C4-2B (cell line): ENCODE data around the gene SLC1A7.
A peak's percentile ranks its signal among the peaks of the same experiment; 100 is the strongest.

ENCODE experiments used
- H3K27ac ChIP-seq: fragments of 450-650 bp; 2 replicates; pipeline ENCODE4 v1.5.1; 2017
- CTCF ChIP-seq: fragments of 450-650 bp; conservative IDR thresholded peaks from 2 replicates; pipeline ENCODE4 v1.5.1; 2017; ENCODE audit warnings: mild to moderate bottlenecking
- ZFX ChIP-seq: fragments of 450-650 bp; IDR thresholded peaks from 2 replicates; pipeline ENCODE4 v1.6.1; 2017

The SLC1A7 gene

DNA sequence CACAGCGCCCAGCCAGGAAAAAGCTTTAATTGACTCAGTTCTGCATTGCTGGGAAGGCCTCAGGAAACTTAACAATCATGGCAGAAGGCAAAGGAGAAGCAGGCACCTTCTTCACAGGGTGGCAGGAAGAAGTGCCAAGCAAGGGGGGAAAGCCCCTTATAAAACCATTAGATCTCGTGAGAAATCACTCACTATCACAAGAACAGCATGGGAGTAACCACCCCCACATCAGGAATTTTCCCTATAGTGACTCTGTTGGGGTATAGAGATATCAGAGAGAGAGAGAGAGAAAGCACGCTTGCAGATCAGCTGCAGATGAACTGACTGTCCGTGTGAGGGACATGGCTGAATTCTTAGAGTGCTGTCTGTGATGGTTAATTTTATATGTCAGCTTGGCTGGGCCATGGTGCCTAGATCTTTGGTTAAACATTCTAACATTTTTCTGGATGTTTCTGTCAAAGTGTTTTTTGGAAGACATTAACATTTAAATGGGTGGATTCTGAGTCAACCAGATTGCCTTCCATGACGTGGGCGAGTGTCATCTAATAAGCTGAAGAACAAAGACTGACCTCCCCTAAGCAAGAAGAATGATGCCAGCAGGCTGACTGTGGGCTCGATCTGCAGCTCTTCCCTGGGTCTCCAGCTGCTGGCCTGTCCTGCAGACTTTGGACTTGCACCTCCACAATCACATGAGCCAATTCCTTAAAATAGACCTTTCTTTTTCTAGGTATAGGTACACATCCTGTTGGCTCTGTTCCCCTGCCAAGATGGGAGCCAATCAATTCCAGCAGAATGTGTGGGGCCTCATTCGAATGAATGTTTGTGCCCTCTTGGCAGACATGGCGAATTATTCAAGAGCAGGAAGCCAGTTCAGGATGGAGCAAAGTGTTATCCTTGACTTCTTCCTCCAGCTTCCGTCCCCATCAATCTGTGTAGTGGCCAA is 32.8 kb upstream of the SLC1A7 start:
- H3K27ac ChIP-seq: peak overlapping the region; percentile 80
- no peak for TF ChIP-seq ZFX
- no peak for TF ChIP-seq CTCF

GRCh38 chr1:53172426-53173128 is 30.1 kb upstream of the SLC1A7 start:
- TF ChIP-seq ZFX: no peak
- TF ChIP-seq CTCF: peak; percentile 21; the same call in 1 of the 2 replicates
- H3K27ac ChIP-seq: no peak overlapping the region

DNA sequence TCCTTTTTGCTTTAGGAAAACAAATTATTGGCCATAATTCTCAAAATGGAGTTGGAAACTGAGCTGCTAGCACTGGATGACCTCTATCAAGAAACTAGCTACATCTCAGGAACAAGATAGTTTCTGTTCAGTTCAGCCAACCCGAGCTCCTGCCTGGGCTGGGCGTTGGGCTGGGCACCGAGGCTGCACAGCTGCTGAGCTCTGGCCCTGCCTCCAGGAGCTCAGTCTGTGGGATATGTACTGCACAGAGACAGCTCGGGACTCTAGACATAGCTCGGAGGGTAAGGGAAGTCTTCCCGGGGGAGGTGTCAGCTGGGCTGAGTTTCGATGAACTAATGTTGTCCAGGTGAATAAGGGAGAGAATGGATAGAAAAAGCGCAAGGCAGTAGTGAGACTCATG is 24.5 kb upstream of the SLC1A7 start:
- no peak overlapping the region for H3K27ac ChIP-seq
- TF ChIP-seq CTCF: no peak
- TF ChIP-seq ZFX: no peak

- no peak overlapping the region for H3K27ac ChIP-seq
- TF ChIP-seq ZFX: no peak
- no peak for TF ChIP-seq CTCF
Observed at GRCh38 chr1:53166366-53166765, 23.9 kb upstream of the SLC1A7 start.

DNA sequence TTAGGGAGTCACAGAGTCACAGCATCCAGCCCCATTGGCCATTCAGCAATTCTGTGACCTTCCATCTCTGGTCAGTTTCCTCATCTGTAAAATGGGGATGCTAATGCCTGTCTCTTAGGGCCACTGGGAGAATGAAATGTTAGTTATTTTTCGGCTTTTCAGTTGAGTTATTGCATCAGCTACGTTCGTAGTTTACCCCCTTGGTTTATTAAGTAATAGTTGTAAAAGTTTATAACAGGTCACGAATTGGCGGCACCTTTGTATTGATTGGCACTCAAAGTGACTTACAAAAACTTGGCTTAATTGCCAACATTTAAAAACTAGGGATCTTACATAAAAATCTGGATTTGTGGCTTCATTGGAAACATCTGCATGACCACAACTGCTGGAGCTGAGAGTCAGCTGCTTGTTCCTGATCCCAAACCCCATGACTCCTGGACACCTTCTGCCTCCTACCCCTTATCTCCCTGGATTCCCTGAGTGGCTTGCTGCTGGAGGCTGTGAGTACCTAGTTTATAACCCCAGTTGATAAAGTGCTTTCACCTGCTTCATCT is 23.0 kb upstream of the SLC1A7 start:
- TF ChIP-seq ZFX: no peak
- TF ChIP-seq CTCF: no peak
- no peak overlapping the region for H3K27ac ChIP-seq

DNA sequence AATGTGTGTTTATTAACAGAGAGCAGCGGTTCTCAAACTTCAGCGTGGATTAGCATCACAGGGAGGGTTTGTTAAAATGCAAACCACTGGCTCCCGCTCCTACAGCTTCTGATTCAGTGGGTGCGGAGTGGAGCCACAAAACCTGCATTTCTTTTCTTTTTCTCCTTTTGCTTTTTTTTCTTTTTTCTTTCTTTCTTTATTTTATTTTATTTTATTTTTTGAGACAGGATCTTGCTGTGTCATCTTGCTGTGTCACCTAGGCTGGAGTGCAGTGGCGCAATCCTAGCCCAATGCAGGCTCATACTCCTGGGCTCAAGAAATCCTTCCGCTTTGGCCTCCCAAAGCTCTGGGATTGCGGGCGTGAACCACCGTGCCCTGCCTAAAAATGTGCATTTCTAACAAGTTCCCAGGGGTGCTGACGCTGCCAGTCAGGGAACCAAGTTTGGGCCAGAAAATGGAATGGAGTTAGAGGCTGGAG is 20.9 kb upstream of the SLC1A7 start:
- TF ChIP-seq CTCF (no peak), ZFX (no peak)
- no peak overlapping the region for H3K27ac ChIP-seq

- TF ChIP-seq CTCF (no peak), ZFX (no peak)
- H3K27ac ChIP-seq: no peak overlapping the region
Observed at GRCh38 chr1:53162621-53163020, 20.2 kb upstream of the SLC1A7 start.
